Measurements from ENCODE around the gene HAND1. TPM values are rescaled to one million over a fixed set of nuclear protein-coding genes. Genes with fewer than 3 reads are reported as not detected.

HAND1 gene
- total RNA-seq, 1 donor from 2014 or later: 0.47 TPM

GRCh38 chr5:154501566-154501965 is 23.5 kb upstream of the HAND1 start:
- peak overlapping the region; percentile 59 for H3K27ac Mint-ChIP-seq (ENCODE audit: unreplicated experiment)
- no peak overlapping the region for H3K4me3 Mint-ChIP-seq (ENCODE audit: unreplicated experiment)
- no peaks in the 10 kb centered on the region for H3K36me3 Mint-ChIP-seq (ENCODE audit: unreplicated experiment)
- no peaks in the 10 kb centered on the region for H3K27me3 Mint-ChIP-seq (ENCODE audit: unreplicated experiment)
- peaks cover 13% of the 10 kb centered on the region for H3K4me1 Mint-ChIP-seq (ENCODE audit: low read depth, unreplicated experiment)
- peaks cover 5% of the 10 kb centered on the region for H3K9me3 Mint-ChIP-seq (ENCODE audit: unreplicated experiment)
- DNase-seq: no peak
- no peak for TF ChIP-seq CTCF (IDR thresholded peaks at IDR 0.05; ENCODE audit: partially characterized antibody, unreplicated experiment)

GRCh38 chr5:154498994-154499393 is 21.0 kb upstream of the HAND1 start:
- Mint-ChIP-seq H3K27me3 (ENCODE audit: unreplicated experiment) (peaks cover 3% of the 10 kb centered on the region), H3K27ac (ENCODE audit: unreplicated experiment) (no peak overlapping the region), H3K9me3 (ENCODE audit: unreplicated experiment) (peaks cover 6% of the 10 kb centered on the region), H3K4me1 (ENCODE audit: low read depth, unreplicated experiment) (peaks cover 13% of the 10 kb centered on the region), H3K36me3 (ENCODE audit: unreplicated experiment) (no peaks in the 10 kb centered on the region), H3K4me3 (ENCODE audit: unreplicated experiment) (no peak overlapping the region)
- no peak for TF ChIP-seq CTCF (IDR thresholded peaks at IDR 0.05; ENCODE audit: partially characterized antibody, unreplicated experiment)
- no peak for DNase-seq

GRCh38 chr5:154498591-154498990 is 20.6 kb upstream of the HAND1 start:
- Mint-ChIP-seq H3K36me3 (ENCODE audit: unreplicated experiment) (no peaks in the 10 kb centered on the region), H3K4me1 (ENCODE audit: low read depth, unreplicated experiment) (peaks cover 17% of the 10 kb centered on the region), H3K9me3 (ENCODE audit: unreplicated experiment) (peaks cover 8% of the 10 kb centered on the region), H3K27ac (ENCODE audit: unreplicated experiment) (no peak overlapping the region), H3K4me3 (ENCODE audit: unreplicated experiment) (no peak overlapping the region), H3K27me3 (ENCODE audit: unreplicated experiment) (peaks cover 5% of the 10 kb centered on the region)
- no peak for TF ChIP-seq CTCF (IDR thresholded peaks at IDR 0.05; ENCODE audit: partially characterized antibody, unreplicated experiment)
- no peak for DNase-seq

- peak overlapping the region; percentile 22 for H3K4me3 Mint-ChIP-seq (ENCODE audit: unreplicated experiment)
- peaks cover 4% of the 10 kb centered on the region for H3K9me3 Mint-ChIP-seq (ENCODE audit: unreplicated experiment)
- no peaks in the 10 kb centered on the region for H3K36me3 Mint-ChIP-seq (ENCODE audit: unreplicated experiment)
- no peak for TF ChIP-seq CTCF (IDR thresholded peaks at IDR 0.05; ENCODE audit: partially characterized antibody, unreplicated experiment)
- peaks cover 14% of the 10 kb centered on the region for H3K4me1 Mint-ChIP-seq (ENCODE audit: low read depth, unreplicated experiment)
- H3K27me3 Mint-ChIP-seq (ENCODE audit: unreplicated experiment): peaks cover 5% of the 10 kb centered on the region
- DNase-seq: no peak
- H3K27ac Mint-ChIP-seq (ENCODE audit: unreplicated experiment): peak overlapping the region; percentile 84
These were observed 16.0 kb upstream of the HAND1 start for GRCh38 chr5:154494036-154494435.

- Mint-ChIP-seq H3K4me3 (ENCODE audit: unreplicated experiment) (no peak overlapping the region), H3K4me1 (ENCODE audit: low read depth, unreplicated experiment) (peaks cover 14% of the 10 kb centered on the region), H3K36me3 (ENCODE audit: unreplicated experiment) (no peaks in the 10 kb centered on the region), H3K9me3 (ENCODE audit: unreplicated experiment) (peaks cover 2% of the 10 kb centered on the region), H3K27ac (ENCODE audit: unreplicated experiment) (peak overlapping the region; percentile 84), H3K27me3 (ENCODE audit: unreplicated experiment) (peaks cover 5% of the 10 kb centered on the region)
- no peak for DNase-seq
- TF ChIP-seq CTCF (IDR thresholded peaks at IDR 0.05; ENCODE audit: partially characterized antibody, unreplicated experiment): no peak
These were observed 15.2 kb upstream of the HAND1 start for GRCh38 chr5:154493274-154493673.
